Measurements from ENCODE around the gene DENND4B.
"Not testable (repeated sequence)": the region's sequence is repeated elsewhere in the genome, so short reads cannot be mapped to it uniquely, and the experiment has no call there.

Gene DENND4B

GRCh38 chr1:153946622-153947241, at the start of gene DENND4B:
Gene DENND4B, minus strand, starts transcription at chr1:153946718. Its CDS starts 2,344 bp downstream, at chr1:153944374.
- DNase-seq (ENCODE audit: low read depth, low spot score): no peak

GRCh38 chr1:153995640-153996039, 49.1 kb upstream of the DENND4B start:
- no peak for DNase-seq (ENCODE audit: low read depth, low spot score)

- no peak for DNase-seq (ENCODE audit: low read depth, low spot score)
These were observed 48.7 kb upstream of the DENND4B start for GRCh38 chr1:153995202-153995601.

- no peak for DNase-seq (ENCODE audit: low read depth, low spot score)
These were observed 45.3 kb upstream of the DENND4B start for GRCh38 chr1:153991806-153992205.

- DNase-seq (ENCODE audit: low read depth, low spot score): no peak
These were observed 44.7 kb upstream of the DENND4B start for GRCh38 chr1:153991151-153991630.

GRCh38 chr1:153990468-153991150, 44.1 kb upstream of the DENND4B start, which contains the start of gene RPS27:
Gene RPS27, plus strand, starts transcription at chr1:153990762. Its CDS starts 35 bp downstream, at chr1:153990797.
- DNase-seq (ENCODE audit: low read depth, low spot score): peak; percentile 96

GRCh38 chr1:153987621-153988020, 41.1 kb upstream of the DENND4B start:
- DNase-seq (ENCODE audit: low read depth, low spot score): no peak

- no peak for DNase-seq (ENCODE audit: low read depth, low spot score)
These were observed 39.6 kb upstream of the DENND4B start, which contains the start of gene RAB13 for GRCh38 chr1:153985941-153986761. Gene RAB13, minus strand, starts transcription at chr1:153986339. Its CDS starts 103 bp downstream, at chr1:153986236.

- no peak for DNase-seq (ENCODE audit: low read depth, low spot score)
These were observed 38.9 kb upstream of the DENND4B start for GRCh38 chr1:153985341-153985912.

- no peak for DNase-seq (ENCODE audit: low read depth, low spot score)
These were observed 37.8 kb upstream of the DENND4B start for GRCh38 chr1:153984123-153984894.

GRCh38 chr1:153981735-153982134, 35.2 kb upstream of the DENND4B start:
- not testable (repeated sequence) for DNase-seq (ENCODE audit: low read depth, low spot score)

- not testable (repeated sequence) for DNase-seq (ENCODE audit: low read depth, low spot score)
These were observed 32.6 kb upstream of the DENND4B start for GRCh38 chr1:153979091-153979490.

GRCh38 chr1:153978274-153978909, 31.9 kb upstream of the DENND4B start:
- no peak for DNase-seq (ENCODE audit: low read depth, low spot score)

- DNase-seq (ENCODE audit: low read depth, low spot score): no peak
These were observed 31.0 kb upstream of the DENND4B start, which contains the start of gene JTB for GRCh38 chr1:153977250-153978240. Gene JTB, minus strand, starts transcription at chr1:153977674. Its CDS starts 422 bp downstream, at chr1:153977252.

GRCh38 chr1:153976819-153977249, 30.3 kb upstream of the DENND4B start:
- DNase-seq (ENCODE audit: low read depth, low spot score): no peak

GRCh38 chr1:153973525-153973924, 27.0 kb upstream of the DENND4B start:
- no peak for DNase-seq (ENCODE audit: low read depth, low spot score)

GRCh38 chr1:153973071-153973470, 26.6 kb upstream of the DENND4B start:
- DNase-seq (ENCODE audit: low read depth, low spot score): no peak

GRCh38 chr1:153970346-153970745, 23.8 kb upstream of the DENND4B start:
- no peak for DNase-seq (ENCODE audit: low read depth, low spot score)

- no peak for DNase-seq (ENCODE audit: low read depth, low spot score)
These were observed 22.5 kb upstream of the DENND4B start for GRCh38 chr1:153968972-153969371.

All from iPS DF 19.7 (cell line).